Measurements from ENCODE around the gene GPA33. TPM values are rescaled to one million over a fixed set of nuclear protein-coding genes. Genes with fewer than 3 reads are reported as not detected.

Gene GPA33
- total RNA-seq, 2 experiments from 2014 or later: 0.06 TPM; not detected in 1

GRCh38 chr1:167093846-167094516 is 3.8 kb upstream of the GPA33 start, which contains the start of gene STYXL2:
Gene STYXL2, plus strand, starts transcription at chr1:167094075. Its CDS starts 775 bp downstream, at chr1:167094850.
- POLR2A ChIA-PET: no interaction called here
- CTCF ChIA-PET: no interaction called here

DNA sequence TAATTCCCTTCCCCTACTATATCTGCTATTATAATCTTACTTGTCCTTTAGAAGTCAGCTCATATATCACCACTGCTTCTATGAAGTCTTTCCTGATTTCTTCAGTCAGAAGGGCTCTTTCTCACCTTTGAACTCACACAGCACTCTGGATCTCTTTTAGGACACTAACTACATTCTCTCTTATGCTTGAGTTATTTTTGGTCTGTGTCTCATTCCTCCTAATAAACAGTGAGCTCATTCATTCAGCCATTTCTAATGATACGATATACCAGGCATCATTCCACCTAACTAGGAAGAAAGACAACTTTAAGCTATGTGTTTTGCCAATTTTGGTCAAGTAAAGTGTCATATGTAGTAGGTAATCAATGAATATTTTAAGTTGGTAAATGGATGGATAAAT is 2.5 kb upstream of the GPA33 start:
- ChIA-PET CTCF (no interaction called here), POLR2A (interaction anchor here (0.7 kb wide), 1 partner anchor 363 kb away, joined by 4 read pairs; no protein-coding TSS in a partner anchor)

DNA sequence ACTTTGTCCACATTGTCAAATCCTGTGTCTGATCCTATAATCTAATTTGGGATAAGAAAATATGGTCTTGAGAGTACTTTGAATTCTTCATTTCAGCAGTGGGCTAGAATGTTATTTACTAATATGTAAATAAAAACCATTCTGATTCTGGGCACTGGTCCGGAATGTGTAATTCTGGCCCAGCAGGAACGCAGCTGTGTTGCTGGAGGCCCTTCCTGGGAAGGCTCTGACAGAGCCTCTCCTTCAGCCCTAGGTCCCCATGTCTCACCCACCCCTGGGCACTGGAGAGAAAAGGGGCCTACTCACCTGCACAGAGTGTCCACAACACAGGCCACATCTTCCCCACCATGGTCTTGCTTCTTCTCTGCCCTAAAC is 251 bp downstream of the GPA33 start:
- CTCF ChIA-PET: interaction anchor here (1.2 kb wide), 1 partner anchor 35 kb away, joined by 3 read pairs; no protein-coding TSS in a partner anchor
- POLR2A ChIA-PET: no interaction called here

GRCh38 chr1:167088746-167089417 is 1.3 kb downstream of the GPA33 start:
- ChIA-PET POLR2A (no interaction called here), CTCF (no interaction called here)

DNA sequence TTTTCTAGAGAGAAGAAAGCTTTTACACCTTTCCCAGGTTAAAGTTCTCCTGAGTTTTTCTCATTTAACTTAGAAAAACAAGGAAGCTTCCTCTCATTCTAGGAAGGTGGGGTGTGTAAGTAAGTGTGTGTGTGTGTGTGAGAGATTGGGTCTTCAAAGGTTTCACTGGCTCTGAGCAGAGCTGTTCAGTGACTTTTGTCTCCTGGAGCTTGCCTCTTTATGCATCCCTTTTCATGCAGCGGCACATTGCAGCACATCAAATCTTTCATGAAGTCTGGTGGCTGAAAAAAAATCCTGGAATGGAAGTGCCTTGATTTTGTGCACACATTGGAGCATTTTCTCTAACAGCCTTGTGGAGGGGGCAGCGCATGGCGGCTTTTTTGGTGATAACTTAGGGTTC is 3.4 kb downstream of the GPA33 start:
- CTCF ChIA-PET: interaction anchor here (0.7 kb wide), 1 partner anchor 20 kb away, joined by 3 read pairs; no protein-coding TSS in a partner anchor
- POLR2A ChIA-PET: no interaction called here

- CTCF ChIA-PET: interaction anchor here (1.2 kb wide), 1 partner anchor 21 kb away, joined by 3 read pairs; no protein-coding TSS in a partner anchor
- POLR2A ChIA-PET: no interaction called here
Measured at GRCh38 chr1:167086033-167086432, 4.1 kb downstream of the GPA33 start.

- ChIA-PET POLR2A (no interaction called here), CTCF (interaction anchor here (0.6 to 1.2 kb wide), 3 partner anchors 18 to 449 kb away, joined by 3 read pairs; no protein-coding TSS in a partner anchor)
Measured at GRCh38 chr1:167084757-167085156, 5.4 kb downstream of the GPA33 start.

- CTCF ChIA-PET: no interaction called here
- POLR2A ChIA-PET: no interaction called here
Measured at GRCh38 chr1:167083871-167084270, 6.3 kb downstream of the GPA33 start.

DNA sequence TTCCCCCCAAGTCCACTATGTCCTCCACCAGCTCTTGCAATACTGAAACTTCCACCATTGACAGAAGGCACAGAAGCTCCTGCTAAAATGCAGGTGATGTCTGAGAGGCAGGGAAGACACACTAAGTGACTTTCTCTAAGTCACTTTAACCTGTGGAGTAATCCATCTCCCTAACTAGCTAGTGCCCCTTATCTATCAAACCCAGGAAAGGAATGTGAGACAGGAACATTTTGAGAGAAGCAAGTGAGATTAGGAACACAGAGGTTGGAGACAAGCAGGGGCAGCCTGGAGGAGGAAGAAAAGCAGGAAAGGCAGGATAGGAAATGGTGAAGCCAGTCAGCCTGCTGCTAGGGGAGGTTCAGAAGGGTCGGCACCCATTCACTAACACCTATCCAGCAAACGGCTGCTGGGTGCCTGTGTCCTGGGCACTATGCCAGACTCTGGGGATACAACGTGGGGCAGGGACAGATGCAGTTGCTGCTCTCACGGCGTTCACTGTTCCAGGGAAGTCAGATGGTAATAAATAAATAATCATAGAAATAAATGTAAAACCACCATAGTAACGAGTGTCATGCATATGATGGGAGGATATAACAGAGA is 7.0 kb downstream of the GPA33 start:
- ChIA-PET POLR2A (no interaction called here), CTCF (interaction anchor here (0.7 kb wide), 1 partner anchor 22 kb away, joined by 6 read pairs; no protein-coding TSS in a partner anchor)

DNA sequence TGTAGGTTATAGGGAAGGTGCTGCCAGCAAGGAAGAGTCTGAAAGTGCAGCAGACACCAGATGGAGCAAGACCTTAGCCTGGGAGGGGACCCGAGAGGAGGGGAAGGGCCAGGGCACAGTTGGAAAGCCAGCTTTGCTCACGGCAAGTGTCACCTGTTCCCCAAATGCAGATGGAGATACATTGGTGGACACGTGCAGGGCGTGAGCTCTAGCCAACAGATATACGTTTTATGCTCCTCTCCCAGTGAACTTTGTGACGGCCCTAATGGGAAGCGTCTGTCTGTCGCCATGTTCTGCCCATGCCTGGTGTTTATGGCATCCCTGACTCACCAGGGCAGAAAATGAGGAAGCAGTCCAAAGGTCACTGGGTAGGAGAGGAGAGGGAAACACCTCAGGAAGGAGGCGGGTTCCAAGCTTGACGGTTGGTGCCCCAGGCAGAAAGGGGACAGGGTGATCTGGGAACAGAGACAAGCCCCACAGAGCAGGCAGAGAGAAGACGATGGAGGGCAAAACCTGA is 7.6 kb downstream of the GPA33 start:
- ChIA-PET POLR2A (no interaction called here), CTCF (interaction anchor here (0.7 kb wide), 1 partner anchor 21 kb away, joined by 6 read pairs; no protein-coding TSS in a partner anchor)

DNA sequence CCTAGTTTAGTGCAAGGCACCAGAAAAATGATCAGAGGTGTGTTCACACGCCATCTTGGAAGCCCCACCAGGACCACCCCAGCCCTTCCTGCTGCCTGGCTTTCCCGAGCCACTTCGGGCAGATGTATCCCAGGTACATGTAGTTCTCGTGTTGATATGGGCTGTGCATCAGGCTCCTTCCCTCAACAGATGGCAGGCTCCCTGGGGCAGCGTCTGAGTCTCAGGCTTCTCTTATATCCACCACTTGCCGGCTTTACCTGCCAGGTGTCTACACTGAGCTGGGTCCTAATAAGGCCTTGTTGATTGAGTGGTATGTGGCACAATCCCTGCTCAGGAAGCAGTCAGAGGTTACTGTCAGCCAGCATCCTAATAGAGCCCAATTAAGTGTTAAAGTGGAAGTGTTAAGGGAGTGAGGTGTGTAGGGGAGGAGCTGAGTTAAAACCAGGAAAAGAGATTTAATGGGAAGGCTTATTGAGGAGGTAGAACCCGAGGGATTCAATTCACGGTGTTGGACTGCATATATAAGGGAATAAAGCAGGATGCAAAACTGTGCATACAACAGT is 8.5 kb downstream of the GPA33 start:
- ChIA-PET CTCF (no interaction called here), POLR2A (no interaction called here)

- POLR2A ChIA-PET: no interaction called here
- CTCF ChIA-PET: interaction anchor here (0.5 kb wide), 1 partner anchor 557 kb away, joined by 3 read pairs; no protein-coding TSS in a partner anchor
Measured at GRCh38 chr1:167077868-167078210, 12.3 kb downstream of the GPA33 start.

DNA sequence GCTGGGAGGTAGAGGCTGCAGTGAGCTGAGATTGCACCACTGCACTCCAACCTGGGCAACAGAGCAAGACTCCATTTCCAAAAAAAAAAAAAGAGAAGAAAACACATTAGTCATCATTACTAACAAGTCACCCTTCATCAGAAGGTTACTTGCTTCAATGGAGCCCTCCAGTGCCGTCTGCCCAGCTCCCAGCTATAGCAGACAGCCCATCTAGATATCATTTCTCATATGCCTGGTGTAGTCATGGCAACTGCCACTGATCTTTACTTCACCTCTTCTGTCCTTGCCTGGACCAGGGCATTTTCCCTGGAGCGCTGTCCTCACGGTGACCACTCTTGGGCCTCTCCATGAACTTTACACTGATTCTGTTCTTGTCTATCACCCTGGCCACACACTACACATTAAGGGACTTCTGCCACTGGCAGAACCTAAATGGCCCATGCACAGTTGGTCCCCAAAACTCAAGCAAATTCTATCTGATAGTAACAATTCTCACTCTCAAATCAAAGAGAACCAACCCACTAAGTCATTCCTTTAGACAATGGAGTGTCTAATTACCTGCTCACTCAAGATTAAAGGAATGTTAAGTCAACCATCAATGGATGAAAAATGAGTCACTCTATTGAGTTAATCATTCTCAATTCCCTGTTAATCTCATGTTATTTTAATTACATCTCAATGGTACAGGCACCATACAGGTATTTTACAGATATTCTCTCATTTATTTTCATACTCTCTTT is 12.9 kb downstream of the GPA33 start:
- CTCF ChIA-PET: no interaction called here

GRCh38 chr1:167076136-167076710 is 14.0 kb downstream of the GPA33 start:
- ChIA-PET POLR2A (no interaction called here), CTCF (no interaction called here)

More for the DNA sequence above, 12.9 kb downstream of the GPA33 start:
- POLR2A ChIA-PET: no interaction called here

DNA sequence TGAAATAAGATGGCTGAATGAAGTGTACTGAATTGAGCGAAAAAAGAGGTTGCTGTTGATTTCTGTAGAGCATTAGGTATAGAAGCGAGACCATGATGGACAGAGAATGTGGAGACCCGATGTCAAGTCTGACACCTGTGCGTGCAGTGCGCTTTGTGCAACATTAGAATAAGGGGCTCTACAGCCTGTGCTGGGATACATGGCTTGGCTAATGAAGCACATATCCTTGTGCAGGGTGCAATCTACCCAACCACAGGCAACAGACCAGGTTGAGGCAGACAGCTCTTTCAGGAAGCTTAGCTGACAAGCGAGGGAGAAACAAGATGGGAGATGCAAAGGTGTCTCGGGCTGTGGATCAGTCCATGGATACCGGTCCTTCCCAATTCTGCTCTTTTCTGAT is 18.9 kb downstream of the GPA33 start:
- CTCF ChIA-PET: no interaction called here
- POLR2A ChIA-PET: no interaction called here

DNA sequence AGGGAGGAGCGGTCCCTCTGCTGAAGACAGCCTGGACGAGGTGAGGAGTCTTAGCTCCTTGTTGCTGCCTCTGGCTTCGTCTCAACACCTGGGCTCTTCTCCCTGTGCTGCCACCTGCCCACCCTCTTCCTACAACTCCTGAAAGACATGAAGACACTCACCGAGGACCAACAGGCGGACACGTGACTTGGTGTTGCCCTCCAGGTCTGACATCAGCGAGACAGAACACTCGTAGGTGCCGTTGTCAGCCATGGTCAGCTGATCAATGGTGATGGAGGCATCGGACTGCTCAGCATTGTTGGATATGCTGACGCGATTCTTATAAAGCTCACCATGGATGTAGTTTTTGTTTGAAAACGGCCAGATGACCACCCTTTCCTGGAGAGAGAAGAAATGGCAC is 21.4 kb downstream of the GPA33 start:
- ChIA-PET POLR2A (no interaction called here), CTCF (interaction anchor here (0.8 to 1.0 kb wide), 3 partner anchors 9 to 152 kb away, joined by 3 to 4 read pairs (median 3); no protein-coding TSS in a partner anchor)

DNA sequence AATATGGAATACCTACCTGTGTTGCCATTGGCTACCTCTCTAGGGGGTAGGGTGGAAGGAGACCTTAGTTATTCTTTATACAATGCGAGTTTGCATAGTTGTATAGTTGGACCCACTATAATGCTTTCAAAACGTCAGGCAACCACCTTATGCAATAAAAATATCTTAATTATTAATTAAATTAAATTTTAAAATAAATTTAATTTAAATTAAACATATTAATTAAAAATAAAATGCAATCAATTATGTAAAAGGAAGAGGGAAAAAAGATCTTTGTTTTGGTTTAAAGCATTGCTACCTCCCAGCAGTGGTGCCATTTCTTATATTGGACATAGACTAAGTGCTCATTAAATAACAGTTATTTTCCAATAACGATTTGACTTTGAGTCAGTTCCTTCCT is 22.3 kb downstream of the GPA33 start:
- POLR2A ChIA-PET: no interaction called here
- CTCF ChIA-PET: no interaction called here

DNA sequence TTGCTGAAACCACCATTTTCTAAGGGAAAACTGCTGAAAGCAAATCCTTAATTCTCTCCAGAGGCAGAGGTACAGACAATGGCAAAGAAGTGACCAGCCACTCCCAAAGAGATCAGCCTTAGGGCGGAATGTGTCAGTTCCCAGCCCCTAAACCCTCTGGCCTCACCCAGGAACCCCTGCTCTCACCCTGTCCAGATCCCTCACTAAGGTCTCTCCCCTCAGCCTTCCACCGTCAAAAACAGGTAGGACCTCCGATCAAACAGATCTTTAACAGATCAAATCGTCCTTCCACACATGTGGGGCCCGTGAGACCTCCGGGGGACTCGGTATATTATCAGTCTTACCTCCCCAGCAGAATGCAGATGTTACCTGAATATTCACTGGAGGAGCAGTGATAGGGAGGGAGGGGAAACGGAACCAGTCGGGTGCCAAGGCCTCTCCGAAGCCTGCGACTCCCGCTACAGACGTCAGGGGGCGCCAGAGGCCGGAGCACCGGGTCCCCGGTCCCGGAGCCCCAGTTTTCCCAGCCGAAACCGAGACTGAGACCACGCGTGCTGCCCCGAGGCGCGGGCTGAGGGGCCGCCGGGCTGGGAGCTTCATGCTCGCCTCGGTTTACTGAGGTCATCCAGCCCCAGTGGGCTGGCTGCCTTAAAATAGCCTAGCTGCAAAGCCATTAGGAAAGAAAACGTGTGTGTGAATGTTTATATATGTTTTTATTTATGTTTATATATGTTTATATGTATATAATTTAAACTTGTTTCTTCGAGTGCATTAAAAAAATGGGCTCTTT is 23.6 kb downstream of the GPA33 start:
- ChIA-PET CTCF (interaction anchor here (0.7 to 2.7 kb wide), 15 partner anchors 13 to 371 kb away, joined by 3 to 17 read pairs (median 3); partner anchors contain the start of gene POU2F1), POLR2A (no interaction called here)
